GM12892 (cell line): ENCODE data around the gene ITPRID1.

Source experiments
- POLR2A ChIP-seq: IDR thresholded peaks from 2 replicates; pipeline ENCODE4 v1.6.1; 2011; ENCODE audit warnings: low read depth, low read length, control low read depth
- POLR2AphosphoS5 ChIP-seq: IDR thresholded peaks from 2 replicates; pipeline ENCODE4 v1.6.1; 2011; ENCODE audit warnings: low read depth, low read length, control low read depth
- TAF1 ChIP-seq: IDR thresholded peaks from 2 replicates; pipeline ENCODE4 v1.6.1; 2011; ENCODE audit warnings: low read depth, mild to moderate bottlenecking, control low read depth, low read length, borderline replicate concordance

DNA sequence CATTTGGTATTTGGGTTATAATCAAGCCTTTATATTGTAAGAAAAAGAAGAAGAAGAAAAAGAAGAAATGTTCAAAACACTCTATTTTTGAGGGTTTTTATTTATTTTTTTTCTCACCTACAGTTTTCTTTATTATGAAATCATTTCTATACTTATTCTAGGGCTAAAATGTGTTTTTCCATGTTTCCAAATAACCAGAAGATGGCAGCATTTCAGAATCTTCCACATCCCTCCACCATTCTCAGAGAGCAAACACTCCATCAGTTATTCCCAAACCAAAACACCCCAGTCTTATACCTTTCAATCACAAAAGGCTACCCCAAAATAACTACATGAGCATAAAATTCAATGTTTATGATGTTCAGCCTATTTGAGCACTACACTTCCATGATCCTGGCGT lies 134.4 kb downstream of the ITPRID1 start:
- TF ChIP-seq POLR2AphosphoS5 (no peak), POLR2A (no peak), TAF1 (no peak)
